ENCODE results near the gene SMURF1.

SMURF1 gene

DNA sequence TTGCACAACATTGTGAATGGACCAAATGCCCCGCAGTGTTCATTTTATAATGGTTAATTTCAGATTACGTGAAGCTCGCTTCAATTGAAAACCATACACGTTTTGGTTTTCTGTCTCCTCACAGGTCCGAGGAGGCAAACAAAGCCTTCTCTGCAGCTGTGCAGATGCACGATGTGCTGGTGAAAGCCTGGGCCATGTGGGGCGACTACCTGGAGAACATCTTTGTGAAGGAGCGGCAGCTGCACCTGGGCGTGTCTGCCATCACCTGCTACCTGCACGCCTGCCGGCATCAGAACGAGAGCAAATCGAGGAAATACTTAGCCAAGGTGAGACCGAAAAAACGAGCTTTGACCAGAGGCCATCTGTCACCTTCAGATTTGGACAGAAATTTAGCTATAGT lies 155.3 kb downstream of the SMURF1 start:
- DNase-seq (ENCODE audit: low spot score) = no peak

DNA sequence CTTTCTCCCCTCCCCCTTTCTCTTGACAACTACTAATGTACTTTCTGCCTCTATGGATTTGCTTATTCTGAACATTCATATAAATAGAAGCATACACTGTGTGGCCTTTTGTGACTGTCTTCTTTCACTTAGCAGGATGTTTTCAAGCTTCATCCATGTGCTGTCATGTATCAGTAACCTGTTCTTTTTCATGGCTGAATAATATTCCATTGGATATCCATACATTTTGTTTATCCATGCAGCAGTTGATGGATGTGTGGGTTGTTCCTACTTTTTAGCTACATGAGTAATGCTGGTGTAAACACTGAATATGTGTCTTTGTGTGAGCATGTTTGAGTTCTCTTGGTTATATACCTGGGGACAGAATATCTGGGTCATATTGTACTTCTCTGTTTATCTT lies 158.0 kb downstream of the SMURF1 start:
- DNase-seq (ENCODE audit: low spot score) = no peak

DNA sequence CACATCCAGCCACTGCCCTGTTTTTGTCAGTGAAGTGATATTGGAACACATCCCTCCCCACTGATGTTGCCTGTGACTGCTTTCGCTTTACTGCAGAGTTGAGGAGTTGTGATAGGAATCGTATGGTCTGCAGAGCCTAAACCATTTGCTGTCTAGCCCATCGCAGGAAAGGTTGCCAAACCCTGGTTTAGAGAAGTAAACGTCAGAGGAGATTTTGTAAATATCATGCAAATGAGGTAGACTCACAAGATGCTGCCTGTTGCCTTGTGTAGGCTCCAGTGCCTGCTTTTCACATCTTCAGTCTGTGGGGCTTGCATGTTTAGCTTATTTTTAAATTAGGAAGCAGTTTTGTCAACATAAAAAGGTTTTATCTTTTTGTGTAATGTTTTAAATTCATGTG lies 158.5 kb downstream of the SMURF1 start:
- no peak for DNase-seq (ENCODE audit: low spot score)

DNA sequence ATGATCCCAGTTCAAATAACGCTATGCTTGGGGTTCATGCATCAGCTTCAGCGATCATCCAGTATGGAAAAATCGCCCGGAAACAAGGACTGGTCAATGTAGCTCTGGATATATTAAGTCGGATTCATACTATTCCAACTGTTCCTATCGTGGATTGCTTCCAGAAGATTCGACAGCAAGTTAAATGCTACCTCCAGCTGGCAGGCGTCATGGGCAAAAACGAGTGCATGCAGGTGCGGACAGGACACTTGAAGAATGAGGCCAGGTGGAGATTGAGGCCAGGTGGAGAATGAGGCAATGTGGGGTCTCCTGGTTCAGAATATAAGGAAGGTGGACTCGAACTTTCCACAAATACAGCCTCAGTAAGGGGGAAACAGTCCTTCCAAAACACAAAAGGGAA lies 159.8 kb downstream of the SMURF1 start:
- no peak for DNase-seq (ENCODE audit: low spot score)

DNA sequence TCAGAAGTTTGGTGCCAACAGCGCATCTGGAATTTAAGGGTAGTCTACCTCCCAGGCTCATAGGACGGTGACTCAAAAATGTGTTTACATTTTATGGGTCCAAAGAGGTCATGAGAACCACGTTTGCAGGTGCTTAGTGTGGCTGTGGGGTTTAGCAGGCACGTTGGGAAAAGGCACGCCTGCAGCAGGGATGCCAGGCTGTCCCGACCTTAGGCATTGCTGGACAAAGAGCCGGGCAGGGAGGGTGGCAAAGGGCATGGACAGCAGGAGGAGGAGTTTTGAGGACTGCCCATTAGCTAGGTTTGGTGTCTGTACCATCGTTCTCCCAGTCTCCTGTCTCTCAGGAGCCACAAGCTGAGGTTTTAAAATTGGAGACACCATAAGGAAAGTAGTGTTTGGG lies 161.2 kb downstream of the SMURF1 start:
- DNase-seq (ENCODE audit: low spot score) = no peak

DNA sequence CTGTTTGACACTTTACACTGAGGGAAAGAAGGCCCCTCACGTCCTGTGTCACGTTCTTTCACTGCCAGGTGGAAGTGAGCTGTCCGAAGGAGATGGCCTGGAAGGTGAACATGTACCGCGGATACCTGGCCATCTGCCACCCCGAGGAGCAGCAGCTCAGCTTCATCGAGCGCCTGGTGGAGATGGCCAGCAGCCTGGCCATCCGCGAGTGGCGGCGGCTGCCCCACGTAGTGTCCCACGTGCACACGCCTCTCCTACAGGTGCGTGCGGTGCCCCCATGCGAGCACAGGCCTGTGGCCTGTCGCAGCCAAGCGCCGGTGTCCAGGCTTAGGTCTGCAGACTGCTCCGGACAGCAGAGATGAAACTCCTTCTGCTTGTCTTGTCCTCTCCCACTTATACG lies 162.2 kb downstream of the SMURF1 start:
- no peak for DNase-seq (ENCODE audit: low spot score)

DNA sequence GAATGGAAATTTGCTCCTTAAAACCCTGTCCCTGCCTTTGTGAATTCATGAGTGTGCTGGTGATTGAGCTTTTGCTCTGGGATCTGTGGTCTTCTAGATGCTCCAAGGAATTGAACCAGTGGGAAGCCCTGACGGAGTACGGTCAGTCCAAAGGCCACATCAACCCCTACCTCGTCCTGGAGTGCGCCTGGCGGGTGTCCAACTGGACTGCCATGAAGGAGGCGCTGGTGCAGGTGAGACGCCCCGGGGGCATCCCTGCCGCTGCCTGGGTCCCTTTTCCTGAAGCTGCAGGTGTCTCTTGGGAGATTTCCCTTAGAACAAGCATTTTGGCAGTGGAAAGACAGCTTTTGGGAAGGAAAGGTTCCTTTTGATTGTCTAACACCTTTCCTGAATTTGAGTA lies 165.2 kb downstream of the SMURF1 start:
- no peak for DNase-seq (ENCODE audit: low spot score)
